GM21526 (cell line): ENCODE data around the gene CNOT1.
A peak's percentile ranks its signal among the peaks of the same experiment; 100 is the strongest.

ENCODE experiments used
- ATAC-seq: cut with Tn5 transposase; IDR thresholded peaks from one replicate; pipeline ENCODE4 v1.9.1; 2021; ENCODE audit warnings: moderate library complexity; ENCODE audit not compliant: unreplicated experiment, low FRiP score

The CNOT1 gene

DNA sequence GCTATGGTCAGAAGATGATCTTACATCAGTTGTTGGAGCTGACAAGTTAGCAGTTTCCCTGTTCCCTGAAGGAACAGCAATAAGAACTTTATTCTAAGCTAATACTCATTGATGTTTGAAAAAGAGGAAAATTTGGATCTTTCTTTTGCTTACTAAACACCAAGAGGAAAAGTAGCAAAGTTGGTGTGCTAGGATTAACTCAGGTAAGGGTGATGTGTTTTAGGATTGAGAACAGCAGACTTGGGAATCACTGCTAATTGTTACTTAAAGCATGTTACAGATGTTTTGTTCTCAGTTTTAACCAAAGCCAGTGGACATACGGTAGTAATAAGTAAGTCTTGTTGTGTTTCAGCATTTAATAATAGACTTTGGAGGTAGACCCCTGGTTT lies 110.7 kb downstream of the CNOT1 start:
- ATAC-seq: no peak

- ATAC-seq: no peak
These were observed 111.3 kb downstream of the CNOT1 start for GRCh38 chr16:58518083-58518979.

- ATAC-seq: no peak
These were observed 112.9 kb downstream of the CNOT1 start for GRCh38 chr16:58516768-58517107.

- peak; percentile 53 for ATAC-seq
These were observed 113.5 kb downstream of the CNOT1 start for GRCh38 chr16:58515871-58516767.

- ATAC-seq: peak; percentile 61
These were observed 114.3 kb downstream of the CNOT1 start, which contains the start of gene SETD6 for GRCh38 chr16:58515125-58515870. TSS of gene SETD6 (plus strand) at chr16:58515517. CDS start at chr16:58515538, 21 bp downstream.

GRCh38 chr16:58513874-58514273 lies 115.8 kb downstream of the CNOT1 start:
- ATAC-seq: no peak

- no peak for ATAC-seq
These were observed 117.5 kb downstream of the CNOT1 start for GRCh38 chr16:58511933-58512815.

DNA sequence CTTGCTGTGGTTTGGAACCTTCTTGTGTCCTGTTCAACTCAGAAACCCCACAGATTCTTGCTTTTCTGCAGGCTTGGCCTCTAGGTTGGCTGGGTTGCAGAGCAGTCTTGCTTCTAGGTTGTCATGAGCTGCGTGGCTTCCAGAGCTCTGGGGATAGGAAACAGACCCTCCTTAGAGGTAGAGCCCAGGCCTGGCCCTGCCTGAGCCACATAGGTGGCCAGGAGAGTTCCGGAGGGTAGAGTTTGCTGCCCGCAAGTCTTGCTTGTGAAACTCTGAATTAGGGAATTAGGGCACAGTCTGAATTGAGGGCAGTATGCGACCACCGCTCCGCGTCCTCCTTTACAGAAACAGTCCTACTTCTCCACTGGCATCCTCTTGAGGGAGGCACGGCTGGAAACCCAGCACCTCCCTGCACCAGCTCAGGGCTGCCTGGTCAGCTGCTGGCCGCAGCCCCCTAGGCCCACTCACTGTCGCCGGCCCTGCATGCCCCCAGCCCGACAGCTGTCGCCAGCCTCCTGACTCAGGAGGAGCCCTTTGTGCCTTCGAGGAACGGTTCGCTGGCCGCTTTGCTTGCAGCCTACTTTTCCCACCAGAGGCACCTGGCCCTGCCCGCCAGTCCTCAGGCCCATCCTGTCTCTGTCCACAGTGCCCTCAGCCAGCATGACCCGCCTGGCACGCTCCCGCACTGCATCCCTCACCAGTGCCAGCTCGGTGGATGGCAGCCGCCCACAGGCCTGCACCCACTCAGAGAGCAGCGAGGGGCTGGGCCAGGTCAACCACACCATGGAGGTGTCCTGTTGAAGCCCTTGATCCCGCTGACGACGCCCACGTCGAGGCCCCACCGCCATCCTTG lies 118.6 kb downstream of the CNOT1 start:
- no peak for ATAC-seq

DNA sequence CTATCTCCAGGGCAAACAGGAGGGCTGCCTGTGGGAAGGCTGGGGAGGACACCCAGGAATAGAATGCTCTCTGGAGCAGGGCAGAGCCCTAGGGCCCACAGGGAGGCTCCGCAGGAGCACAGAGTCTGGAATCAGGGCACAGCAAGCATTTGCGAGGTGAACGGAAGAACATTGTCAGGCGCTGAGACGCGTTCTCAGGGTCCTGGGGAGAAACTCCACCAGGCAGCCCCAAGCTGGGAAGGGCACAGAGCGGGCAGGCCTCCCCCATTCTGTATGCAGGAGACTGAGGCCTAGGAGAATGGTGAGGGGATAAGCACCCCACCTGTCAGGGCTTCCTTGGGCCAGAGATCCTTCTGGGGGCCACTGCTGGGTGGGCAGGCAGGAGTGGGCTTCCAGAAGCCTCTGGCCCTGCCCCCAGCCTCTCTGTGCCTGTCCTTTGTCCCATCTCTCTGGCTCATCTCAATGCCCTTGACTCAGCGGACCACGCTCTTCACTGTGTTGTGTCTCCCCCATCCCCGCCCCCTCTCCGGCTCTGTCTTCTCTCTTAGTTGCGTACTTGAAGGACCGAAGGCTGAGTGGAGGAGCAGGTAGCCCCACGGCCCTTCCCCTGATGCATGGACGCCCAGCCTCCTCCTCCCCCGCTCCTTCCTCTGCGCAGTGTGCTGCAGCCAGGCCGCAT lies 119.4 kb downstream of the CNOT1 start:
- no peak for ATAC-seq

GRCh38 chr16:58509256-58510096 lies 120.2 kb downstream of the CNOT1 start:
- ATAC-seq: no peak

GRCh38 chr16:58508671-58509251 lies 120.9 kb downstream of the CNOT1 start:
- ATAC-seq: no peak

DNA sequence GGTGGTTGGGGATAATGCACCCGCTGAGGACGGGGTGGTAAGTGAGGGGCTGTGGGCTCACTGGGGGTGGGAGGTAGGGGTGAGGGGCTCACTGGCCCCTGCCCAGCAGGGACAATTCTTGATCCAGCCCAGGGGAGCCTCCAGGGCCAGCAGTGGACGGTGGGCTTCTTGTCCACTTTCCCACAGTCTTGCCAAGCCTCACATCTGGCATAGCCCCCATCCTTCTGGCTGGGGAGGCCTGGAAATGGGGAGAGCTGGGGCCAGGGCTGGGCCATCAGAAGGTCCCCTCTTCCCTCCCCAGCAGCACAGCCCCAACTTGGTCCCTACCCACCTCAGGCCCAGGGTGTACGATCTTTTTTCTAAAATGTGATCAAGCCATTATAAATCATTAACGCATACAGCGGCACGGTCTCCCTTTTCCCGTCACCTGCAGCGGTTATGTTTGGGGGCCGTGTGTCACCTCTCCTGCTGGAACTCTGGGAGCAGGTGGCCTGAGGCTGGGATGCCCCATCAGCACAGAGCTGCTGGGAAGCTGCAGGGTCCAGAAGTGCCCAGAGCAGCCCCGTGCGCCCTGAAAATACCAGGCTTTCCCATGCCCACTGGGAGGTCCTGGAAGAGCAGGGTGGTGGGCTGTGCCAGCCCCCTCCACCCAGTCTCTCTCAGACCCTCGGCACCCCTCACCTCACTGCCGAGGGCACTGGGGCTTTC lies 121.5 kb downstream of the CNOT1 start:
- ATAC-seq: no peak

DNA sequence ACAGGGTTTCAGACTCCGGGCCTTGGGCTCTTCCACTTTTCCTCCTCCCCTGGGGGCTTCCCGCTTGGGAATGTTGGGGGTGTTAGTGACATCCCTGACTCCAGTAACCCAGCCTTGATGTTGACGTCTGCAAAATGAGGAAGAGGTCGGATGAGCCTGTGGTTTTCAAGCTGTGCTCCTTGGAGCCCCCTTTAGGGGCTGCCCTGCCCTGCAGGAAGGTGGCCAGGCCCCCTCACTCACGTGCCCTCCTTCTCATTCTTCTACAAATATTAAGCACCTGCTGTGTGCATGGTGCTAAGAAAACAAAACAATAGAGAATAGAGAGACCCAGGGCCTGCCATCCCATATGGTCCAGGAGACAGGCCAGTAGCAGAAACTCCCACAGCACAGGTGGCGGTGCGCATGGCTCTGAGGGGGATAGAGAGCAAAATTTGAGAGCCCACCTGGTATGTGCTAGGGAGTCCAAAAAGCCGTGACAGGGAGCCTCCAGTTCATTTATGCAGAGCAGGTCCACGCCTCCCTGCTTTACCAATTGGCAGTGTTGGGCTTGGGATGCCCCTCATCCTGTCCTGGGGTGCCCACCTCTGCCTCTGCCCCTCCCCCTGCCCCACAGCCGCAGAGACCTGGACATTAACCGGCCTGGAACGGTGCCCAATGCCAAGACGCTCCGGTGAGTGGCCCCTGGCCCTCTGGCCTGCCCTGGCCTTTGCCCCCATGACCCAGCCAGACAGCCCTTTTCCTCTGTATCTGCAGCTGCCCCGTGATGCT lies 122.2 kb downstream of the CNOT1 start:
- ATAC-seq: no peak

DNA sequence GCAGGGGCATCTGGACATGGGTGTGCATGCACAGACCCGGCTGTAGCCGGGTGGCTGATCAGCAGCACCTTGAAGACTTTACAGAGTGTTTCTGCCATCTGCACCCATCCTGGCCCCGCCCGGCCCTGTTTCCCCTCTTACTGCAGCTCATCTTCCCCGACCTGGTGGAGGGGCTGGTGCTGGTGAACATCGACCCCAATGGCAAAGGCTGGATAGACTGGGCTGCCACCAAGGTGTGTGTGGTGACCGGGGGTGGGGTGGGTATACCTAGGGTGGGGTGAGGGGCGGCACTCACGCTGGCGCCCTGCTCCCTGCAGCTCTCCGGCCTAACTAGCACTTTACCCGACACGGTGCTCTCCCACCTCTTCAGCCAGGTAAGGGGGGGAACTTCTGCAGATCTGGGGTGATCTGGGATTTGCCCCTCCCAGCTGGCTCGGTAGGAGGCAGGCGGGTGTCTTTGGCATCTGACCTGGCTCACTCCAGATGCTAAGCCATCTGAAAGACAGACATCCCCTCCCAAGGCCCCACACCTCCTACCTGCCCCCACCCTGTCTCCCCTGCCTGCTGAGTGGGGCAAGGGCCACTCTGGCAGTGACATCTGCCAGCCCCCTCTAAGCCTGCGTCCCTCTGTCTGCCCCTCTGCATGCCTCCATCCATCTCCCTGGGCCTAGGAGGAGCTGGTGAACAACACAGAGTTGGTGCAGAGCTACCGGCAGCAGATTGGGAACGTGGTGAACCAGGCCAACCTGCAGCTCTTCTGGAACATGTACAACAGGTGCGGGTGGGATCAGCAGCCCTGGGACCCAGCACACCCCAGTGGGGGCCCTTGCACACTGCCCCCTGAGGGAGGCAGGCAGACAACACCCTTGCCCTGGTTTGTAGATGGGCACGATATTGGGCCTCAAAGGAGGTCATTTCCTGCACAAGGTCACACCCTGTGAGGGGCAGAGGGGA lies 123.1 kb downstream of the CNOT1 start:
- ATAC-seq: no peak
